GM12878 (cell line): Measurements from ENCODE around the gene BPI. TPM values are rescaled to one million over a fixed set of nuclear protein-coding genes. Genes with fewer than 3 reads are reported as not detected.

Experiments used
- ATAC-seq: fragments of 200-7000 bp; cut with Tn5 transposase; 3 replicates; pipeline ENCODE4 v1.9.1; 2020; ENCODE audit warnings: mild to moderate bottlenecking, moderate library complexity
- BruUV-seq: library from RNA; stranded (reverse); fragments of 400-500 nt; replicated peaks from 2 replicates; lab custom pipeline; 2021; lab: Mats Ljungman, UMichigan
- CTCF ChIA-PET: fragments of 300-600 bp; sonication (Branson Sonifier 250); formaldehyde crosslinking; extraction: SDS; loops from one replicate; lab custom pipeline; 2021; ENCODE audit warnings: inconsistent platforms; lab: Yijun Ruan, JAX
- POLR2A ChIA-PET: fragments of 350-600 bp; formaldehyde crosslinking; extraction: SDS; loops from one replicate; lab custom pipeline; 2021; ENCODE audit warnings: inconsistent platforms; lab: Charles Lee
- RAD21 ChIA-PET: fragments of 300-600 bp; sonication (Branson Sonifier 250); formaldehyde crosslinking; loops from one replicate; lab custom pipeline; 2023; ENCODE audit warnings: antibody characterized with exemption; ENCODE audit not compliant: unreplicated experiment; lab: Charles Lee
- SMC1A ChIA-PET: fragments of 300-600 bp; sonication (Branson Sonifier 250); formaldehyde crosslinking; loops from one replicate; lab custom pipeline; 2023; ENCODE audit not compliant: unreplicated experiment, uncharacterized antibody; lab: Charles Lee
- DNase-seq: peaks from one replicate; pipeline ENCODE4 v3.0.0-alpha.2; 2011; ENCODE audit warnings: low read depth, low spot score
- FAIRE-seq: peaks from 3 replicates; lab custom pipeline; 2011; peaks lifted over from hg19 to GRCh38; lab: Jason Lieb, UNC
- H2AFZ ChIP-seq: 2 replicates; pipeline ENCODE4 v1.6.0; 2011; ENCODE audit warnings: low read depth, low read length, control low read depth; ENCODE audit not compliant: control insufficient read depth
- H3K27ac ChIP-seq: 2 replicates; pipeline ENCODE4 v1.5.1; 2011; ENCODE audit warnings: control low read depth; ENCODE audit not compliant: control insufficient read depth, insufficient read depth
- H3K27me3 ChIP-seq, 2 experiments: replicated peaks in 1 of 2; 2 replicates each; pipeline versions ENCODE4 v1.6.0 to v1.6.1; 2011; ENCODE audit warnings: low read length in 1 of 2; ENCODE audit not compliant: control insufficient read depth in 2 of 2, insufficient read depth in 2 of 2
- H3K36me3 ChIP-seq, 2 experiments: 2 replicates each; pipeline ENCODE4 v1.5.1; 2011; ENCODE audit warnings: low read length in 1 of 2; ENCODE audit not compliant: control insufficient read depth in 2 of 2, insufficient read depth in 2 of 2
- H3K4me1 ChIP-seq: 2 replicates; pipeline ENCODE4 v1.6.1; 2011; ENCODE audit warnings: mild to moderate bottlenecking, low read length, moderate library complexity, mixed read lengths; ENCODE audit not compliant: control insufficient read depth, insufficient read depth
- H3K4me2 ChIP-seq: 2 replicates; pipeline ENCODE4 v1.6.0; 2011; ENCODE audit warnings: control low read depth; ENCODE audit not compliant: control insufficient read depth, insufficient read depth
- H3K4me3 ChIP-seq: fragments of 200-600 bp; sonication (generic); 2 replicates; pipeline ENCODE4 v1.5.1; 2016
- H3K79me2 ChIP-seq: 2 replicates; pipeline ENCODE4 v1.6.0; 2011; ENCODE audit warnings: low read length; ENCODE audit not compliant: control insufficient read depth, insufficient read depth
- H3K9ac ChIP-seq: 2 replicates; pipeline ENCODE4 v1.8.0; 2011; ENCODE audit warnings: low read length, control low read depth, mixed read lengths; ENCODE audit not compliant: control insufficient read depth, insufficient read depth
- H3K9me3 ChIP-seq: replicated peaks from 3 replicates; pipeline ENCODE4 v1.5.1; 2011; ENCODE audit warnings: mild to moderate bottlenecking, low read length; ENCODE audit not compliant: control insufficient read depth, insufficient read depth
- H4K20me1 ChIP-seq: 2 replicates; pipeline ENCODE4 v1.6.0; 2011; ENCODE audit not compliant: control insufficient read depth, insufficient read depth
- EED ChIP-seq: sonication (generic); IDR thresholded peaks from 2 replicates; pipeline ENCODE4 v1.6.1; 2016; ENCODE audit warnings: antibody characterized with exemption, low read depth
- EP300 ChIP-seq, 2 experiments: fragments of 150-350 bp in 1 of 2; IDR thresholded peaks; 2 replicates each; pipeline ENCODE4 v1.6.1; 2011 to 2012; ENCODE audit warnings: low read depth in 2 of 2, low read length in 2 of 2, borderline replicate concordance in 1 of 2, improper control_type of control experiment in 1 of 2, inconsistent platforms in 1 of 2; ENCODE audit not compliant: control insufficient read depth in 1 of 2
- ESRRA ChIP-seq: IDR thresholded peaks from 2 replicates; pipeline ENCODE4 v1.6.1; 2012; ENCODE audit warnings: mild to moderate bottlenecking, low read length, improper control_type of control experiment
- IRF5 ChIP-seq: fragments of 450-650 bp; IDR thresholded peaks from 2 replicates; pipeline ENCODE4 v1.6.1; 2017; ENCODE audit warnings: borderline replicate concordance
- KLF5 ChIP-seq: fragments of 450-650 bp; IDR thresholded peaks from 2 replicates; pipeline ENCODE4 v1.6.1; 2014; ENCODE audit warnings: mild to moderate bottlenecking; ENCODE audit not compliant: partially characterized antibody
- POLR2AphosphoS2 ChIP-seq: IDR thresholded peaks from 2 replicates; pipeline ENCODE4 v1.6.1; 2011; ENCODE audit warnings: low read depth, mild to moderate bottlenecking, low read length, improper control_type of control experiment, moderate library complexity
- USF1 ChIP-seq: IDR thresholded peaks from 2 replicates; pipeline ENCODE4 v1.6.1; 2011; ENCODE audit warnings: borderline replicate concordance, low read depth, mild to moderate bottlenecking, moderate library complexity, mixed read lengths, low read length; ENCODE audit not compliant: insufficient read depth; ENCODE audit errors: extremely low read length
- YBX1 ChIP-seq: fragments of 450-650 bp; IDR thresholded peaks from 2 replicates; pipeline ENCODE4 v1.6.1; 2016; ENCODE audit warnings: antibody characterized with exemption
- WGBS: methylation state at CpG from one replicate; pipeline ENCODE4 v1.1.6; 2016; ENCODE audit warnings: low lambda C conversion rate; ENCODE audit not compliant: insufficient replicate concordance, insufficient coverage; ENCODE audit errors: missing lambda C conversion rate; 5-methylcytosine and 5-hydroxymethylcytosine counted together
- in situ Hi-C: fragments of 300-500 bp; cut with MboI; formaldehyde crosslinking; loops from 9 replicates; pipeline ENCODE4 v1.14.3; 2018; ENCODE audit warnings: mixed read lengths
- intact Hi-C: fragments of 100-400 bp; cut with micrococcal nuclease; formaldehyde crosslinking; loops from one replicate; pipeline ENCODE4 v1.14.2; 2022; ENCODE audit not compliant: unreplicated experiment
- polyA plus RNA-seq, 11 experiments: library from polyadenylated mRNA; depleted of rRNA in 4 of 11; unstranded in 6 of 11; stranded (reverse) in 5 of 11; fragments of >200 nt; fragmentation: Nextera tagmentation in 4 of 11; fragmentation: Illumina TruSeq in 1 of 11; extraction: Ambion mirVana in 4 of 11; extraction: Trizol in 1 of 11; gene quantifications; 1 replicate in 1 of 11; 2 replicates in 10 of 11; pipeline versions ENCODE4 v1.2.1 to v1.2.3, GENCODE V29; 2011 to 2016; ENCODE audit warnings: inconsistent platforms in 2 of 11, missing spikeins in 2 of 11, low read depth in 1 of 11
- total RNA-seq, 4 experiments: library from RNA; depleted of rRNA in 3 of 4; stranded (reverse); fragments of >200 nt in 3 of 4; fragmentation: Illumina TruSeq in 1 of 4; extraction: Trizol in 1 of 4; gene quantifications; 2 replicates each; pipeline versions ENCODE4 v1.2.1 to v1.2.3, GENCODE V29; 2013 to 2021
- TF ChIP-seq, protein P1 (sequence below): fragments of 150-350 bp; IDR thresholded peaks from 2 replicates; pipeline ENCODE4 v1.6.1; 2016; ENCODE audit warnings: low read depth, low read length
- TF ChIP-seq, protein P2 (sequence below): fragments of 450-650 bp; IDR thresholded peaks from 2 replicates; pipeline ENCODE4 v1.6.1; 2016; ENCODE audit warnings: mild to moderate bottlenecking

Gene BPI
- total and polyA plus RNA-seq, 10 of the 15 experiments (the other 5 are each of a cell fraction or from before 2014, with no cell fraction given), result not detected

GRCh38 chr20:38277691-38278090, 26.3 kb upstream of the BPI start:
- WGBS, result 21% methylated on average over 2 of the region's 2 CpGs
- BruUV-seq, result no TSS peak
- no peak for ATAC-seq
- no peaks in the 10 kb centered on the region for H3K27me3 ChIP-seq
- POLR2A ChIA-PET, result no interaction called here
- TF ChIP-seq POLR2AphosphoS2, result no peak
- TF ChIP-seq, protein P1, sequence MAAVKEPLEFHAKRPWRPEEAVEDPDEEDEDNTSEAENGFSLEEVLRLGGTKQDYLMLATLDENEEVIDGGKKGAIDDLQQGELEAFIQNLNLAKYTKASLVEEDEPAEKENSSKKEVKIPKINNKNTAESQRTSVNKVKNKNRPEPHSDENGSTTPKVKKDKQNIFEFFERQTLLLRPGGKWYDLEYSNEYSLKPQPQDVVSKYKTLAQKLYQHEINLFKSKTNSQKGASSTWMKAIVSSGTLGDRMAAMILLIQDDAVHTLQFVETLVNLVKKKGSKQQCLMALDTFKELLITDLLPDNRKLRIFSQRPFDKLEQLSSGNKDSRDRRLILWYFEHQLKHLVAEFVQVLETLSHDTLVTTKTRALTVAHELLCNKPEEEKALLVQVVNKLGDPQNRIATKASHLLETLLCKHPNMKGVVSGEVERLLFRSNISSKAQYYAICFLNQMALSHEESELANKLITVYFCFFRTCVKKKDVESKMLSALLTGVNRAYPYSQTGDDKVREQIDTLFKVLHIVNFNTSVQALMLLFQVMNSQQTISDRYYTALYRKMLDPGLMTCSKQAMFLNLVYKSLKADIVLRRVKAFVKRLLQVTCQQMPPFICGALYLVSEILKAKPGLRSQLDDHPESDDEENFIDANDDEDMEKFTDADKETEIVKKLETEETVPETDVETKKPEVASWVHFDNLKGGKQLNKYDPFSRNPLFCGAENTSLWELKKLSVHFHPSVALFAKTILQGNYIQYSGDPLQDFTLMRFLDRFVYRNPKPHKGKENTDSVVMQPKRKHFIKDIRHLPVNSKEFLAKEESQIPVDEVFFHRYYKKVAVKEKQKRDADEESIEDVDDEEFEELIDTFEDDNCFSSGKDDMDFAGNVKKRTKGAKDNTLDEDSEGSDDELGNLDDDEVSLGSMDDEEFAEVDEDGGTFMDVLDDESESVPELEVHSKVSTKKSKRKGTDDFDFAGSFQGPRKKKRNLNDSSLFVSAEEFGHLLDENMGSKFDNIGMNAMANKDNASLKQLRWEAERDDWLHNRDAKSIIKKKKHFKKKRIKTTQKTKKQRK, result no peak
- TF ChIP-seq KLF5, result no peak
- no peak for TF ChIP-seq EP300 (IDR thresholded peaks at IDR 0.05; ENCODE audit: borderline replicate concordance in 1 of 2, control insufficient read depth in 1 of 2, low read depth in 2 of 2, low read length in 2 of 2)
- no peak for TF ChIP-seq IRF5
- no peak for TF ChIP-seq YBX1
- TF ChIP-seq ESRRA, result no peak
- TF ChIP-seq, protein P2, sequence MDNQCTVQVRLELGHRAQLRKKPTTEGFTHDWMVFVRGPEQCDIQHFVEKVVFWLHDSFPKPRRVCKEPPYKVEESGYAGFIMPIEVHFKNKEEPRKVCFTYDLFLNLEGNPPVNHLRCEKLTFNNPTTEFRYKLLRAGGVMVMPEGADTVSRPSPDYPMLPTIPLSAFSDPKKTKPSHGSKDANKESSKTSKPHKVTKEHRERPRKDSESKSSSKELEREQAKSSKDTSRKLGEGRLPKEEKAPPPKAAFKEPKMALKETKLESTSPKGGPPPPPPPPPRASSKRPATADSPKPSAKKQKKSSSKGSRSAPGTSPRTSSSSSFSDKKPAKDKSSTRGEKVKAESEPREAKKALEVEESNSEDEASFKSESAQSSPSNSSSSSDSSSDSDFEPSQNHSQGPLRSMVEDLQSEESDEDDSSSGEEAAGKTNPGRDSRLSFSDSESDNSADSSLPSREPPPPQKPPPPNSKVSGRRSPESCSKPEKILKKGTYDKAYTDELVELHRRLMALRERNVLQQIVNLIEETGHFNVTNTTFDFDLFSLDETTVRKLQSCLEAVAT, result no peak
- TF ChIP-seq USF1, result no peak
- no peak for TF ChIP-seq EED
- no peak for FAIRE-seq
- SMC1A ChIA-PET, result no interaction called here
- no peak overlapping the region for H2AFZ ChIP-seq
- no peaks in the 10 kb centered on the region for H3K36me3 ChIP-seq
- no peaks in the 10 kb centered on the region for H3K4me1 ChIP-seq
- CTCF ChIA-PET, result no interaction called here
- RAD21 ChIA-PET, result no interaction called here
- H3K9ac ChIP-seq, result no peak overlapping the region
- no peaks in the 10 kb centered on the region for H3K9me3 ChIP-seq
- in situ Hi-C loops, result no loop called here
- no peak overlapping the region for H3K4me2 ChIP-seq
- no peak overlapping the region for H3K4me3 ChIP-seq
- intact Hi-C loops, result no loop called here
- H3K27ac ChIP-seq, result no peak overlapping the region
- no peaks in the 10 kb centered on the region for H4K20me1 ChIP-seq
- no peaks in the 10 kb centered on the region for H3K79me2 ChIP-seq
- DNase-seq, result no peak
